RCC 7860 (cell line): Measurements from ENCODE around the gene KIF2C.
"Not testable (repeated sequence)": the region's sequence is repeated elsewhere in the genome, so short reads cannot be mapped to it uniquely, and the experiment has no call there.

Source experiments
- DNase-seq: peaks from one replicate; pipeline ENCODE4 v3.0.0-alpha.2; 2015; ENCODE audit warnings: low spot score
- FAIRE-seq: peaks from 2 replicates; lab custom pipeline; 2012; peaks lifted over from hg19 to GRCh38; lab: Jason Lieb, UNC

KIF2C gene

GRCh38 chr1:44792736-44793502, 53.3 kb downstream of the KIF2C start:
- FAIRE-seq = no peak
- DNase-seq = no peak

- not testable (repeated sequence) for DNase-seq, FAIRE-seq
Measured at GRCh38 chr1:44797886-44798285, 58.2 kb downstream of the KIF2C start.

GRCh38 chr1:44798481-44799365, 59.1 kb downstream of the KIF2C start:
- FAIRE-seq = no peak
- no peak for DNase-seq

- FAIRE-seq (peak; percentile 81), DNase-seq (peak; percentile 94)
Measured at GRCh38 chr1:44799770-44800584, 60.3 kb downstream of the KIF2C start, which contains the start of gene PLK3. Gene PLK3, plus strand, starts transcription at chr1:44800377. Its CDS starts 87 bp downstream, at chr1:44800464.

- no peak for FAIRE-seq
Measured at GRCh38 chr1:44801491-44802305, 62.1 kb downstream of the KIF2C start.

GRCh38 chr1:44802306-44803061, 62.8 kb downstream of the KIF2C start:
- FAIRE-seq = no peak

More at GRCh38 chr1:44801491-44802305, 62.1 kb downstream of the KIF2C start:
- no peak for DNase-seq

GRCh38 chr1:44803062-44803311, 63.4 kb downstream of the KIF2C start:
- FAIRE-seq = no peak

More at GRCh38 chr1:44802306-44803061, 62.8 kb downstream of the KIF2C start:
- DNase-seq = no peak

GRCh38 chr1:44803312-44804095, 63.9 kb downstream of the KIF2C start:
- FAIRE-seq (no peak), DNase-seq (no peak)

More at GRCh38 chr1:44803062-44803311, 63.4 kb downstream of the KIF2C start:
- no peak for DNase-seq

- FAIRE-seq = no peak
- DNase-seq = no peak
Measured at GRCh38 chr1:44805311-44806024, 65.8 kb downstream of the KIF2C start.

GRCh38 chr1:44806025-44806703, 66.5 kb downstream of the KIF2C start:
- DNase-seq (no peak), FAIRE-seq (no peak)

- FAIRE-seq (no peak), DNase-seq (no peak)
Measured at GRCh38 chr1:44806704-44807363, 67.2 kb downstream of the KIF2C start, which contains the start of gene DYNLT4. Gene DYNLT4, minus strand, starts transcription at chr1:44807351. Its CDS starts 683 bp downstream, at chr1:44806668.

- FAIRE-seq (peak; percentile 96), DNase-seq (peak; percentile 100)
Measured at GRCh38 chr1:44807364-44808062, 67.9 kb downstream of the KIF2C start.

GRCh38 chr1:44808063-44808937, 68.7 kb downstream of the KIF2C start, which contains the start of gene BTBD19:
Gene BTBD19, plus strand, starts transcription at chr1:44808523. Its CDS starts 298 bp downstream, at chr1:44808821.
- DNase-seq (peak; percentile 76), FAIRE-seq (no peak)

- DNase-seq (peak; percentile 63), FAIRE-seq (no peak)
Measured at GRCh38 chr1:44808938-44809917, 69.6 kb downstream of the KIF2C start.
